HEK293 (cell line): ENCODE measurements around the gene TYW1B.
"Not testable (repeated sequence)": the region's sequence is repeated elsewhere in the genome, so short reads cannot be mapped to it uniquely, and the experiment has no call there.

ENCODE experiments used
- CTCF ChIA-PET: fragments of 350-600 bp; formaldehyde crosslinking; extraction: SDS; loops from one replicate; lab custom pipeline; 2021; ENCODE audit warnings: antibody characterized with exemption; lab: Yijun Ruan, JAX
- POLR2A ChIA-PET: fragments of 300-600 bp; formaldehyde crosslinking; extraction: SDS; loops from one replicate; lab custom pipeline; 2020; ENCODE audit warnings: antibody characterized with exemption, inconsistent platforms; lab: Yijun Ruan, JAX
- H3K27ac ChIP-seq: fragments of 200-500 bp; sonication (Bioruptor generic); 2 replicates; pipeline ENCODE4 v1.5.1; 2014; ENCODE audit warnings: low read depth, low read length, control low read depth, inconsistent platforms; ENCODE audit errors: extremely low read depth
- H3K36me3 ChIP-seq, 2 experiments: fragments of 200-500 bp in 1 of 2; sonication (Bioruptor generic) in 1 of 2; 1 replicate in 1 of 2; 2 replicates in 1 of 2; pipeline ENCODE4 v1.5.1; 2014 to 2017; ENCODE audit warnings: inconsistent platforms in 2 of 2, low read length in 2 of 2; ENCODE audit not compliant: control insufficient read depth in 2 of 2, insufficient read depth in 1 of 2
- H3K4me1 ChIP-seq: fragments of 200-500 bp; sonication (Bioruptor generic); 2 replicates; pipeline ENCODE4 v1.5.1; 2014; ENCODE audit warnings: mild to moderate bottlenecking, low read length, inconsistent platforms; ENCODE audit not compliant: control insufficient read depth, insufficient read depth
- H3K4me3 ChIP-seq: 2 replicates; pipeline ENCODE4 v1.5.1; 2011; ENCODE audit warnings: low read depth, mild to moderate bottlenecking, control low read depth, low read length, moderate library complexity
- H3K9me3 ChIP-seq: fragments of 200-500 bp; sonication (Bioruptor generic); 2 replicates; pipeline ENCODE4 v1.5.1; 2014; ENCODE audit warnings: low read depth, low read length, inconsistent platforms; ENCODE audit not compliant: control insufficient read depth, insufficient read depth
- FEZF1 ChIP-seq: fragments of 450-650 bp; formaldehyde crosslinking; IDR thresholded peaks from 2 replicates; pipeline ENCODE4 v1.5.1; 2016; ENCODE audit warnings: missing biosample characterization, missing genetic modification characterization
- GLIS1 ChIP-seq: fragments of 450-650 bp; formaldehyde crosslinking; IDR thresholded peaks from 2 replicates; pipeline ENCODE4 v1.5.1; 2016; ENCODE audit warnings: missing biosample characterization, missing genetic modification characterization
- KLF10 ChIP-seq: fragments of 450-650 bp; IDR thresholded peaks from 2 replicates; pipeline ENCODE4 v1.5.1; 2018; ENCODE audit warnings: missing biosample characterization, mild to moderate bottlenecking, missing genetic modification characterization
- MZF1 ChIP-seq: fragments of 450-650 bp; formaldehyde crosslinking; IDR thresholded peaks from 2 replicates; pipeline ENCODE4 v1.5.1; 2017; ENCODE audit warnings: missing biosample characterization, missing genetic modification characterization, borderline replicate concordance
- OSR2 ChIP-seq: fragments of 450-650 bp; formaldehyde crosslinking; IDR thresholded peaks from 2 replicates; pipeline ENCODE4 v1.5.1; 2016; ENCODE audit warnings: missing biosample characterization, missing genetic modification characterization
- WT1 ChIP-seq: fragments of 450-650 bp; formaldehyde crosslinking; IDR thresholded peaks from 2 replicates; pipeline ENCODE4 v1.5.1; 2016; ENCODE audit warnings: missing biosample characterization, missing genetic modification characterization
- ZNF580 ChIP-seq: fragments of 450-650 bp; formaldehyde crosslinking; IDR thresholded peaks from 2 replicates; pipeline ENCODE4 v1.5.1; 2016; ENCODE audit warnings: missing biosample characterization, missing genetic modification characterization
- ZNF654 ChIP-seq: fragments of 450-650 bp; formaldehyde crosslinking; IDR thresholded peaks from 2 replicates; pipeline ENCODE4 v1.5.1; 2016; ENCODE audit warnings: low read depth, missing biosample characterization, missing genetic modification characterization
- ZNF843 ChIP-seq: fragments of 450-650 bp; formaldehyde crosslinking; IDR thresholded peaks from 2 replicates; pipeline ENCODE4 v1.5.1; 2016; ENCODE audit warnings: missing biosample characterization, missing genetic modification characterization
- ZXDB ChIP-seq: fragments of 450-650 bp; formaldehyde crosslinking; IDR thresholded peaks from 2 replicates; pipeline ENCODE4 v1.5.1; 2016; ENCODE audit warnings: missing biosample characterization, missing genetic modification characterization
- TF ChIP-seq, protein P1 (sequence below): fragments of 450-650 bp; formaldehyde crosslinking; IDR thresholded peaks from 2 replicates; pipeline ENCODE4 v1.5.1; 2017; ENCODE audit warnings: missing biosample characterization, missing genetic modification characterization
- TF ChIP-seq, protein P2 (sequence below): fragments of 450-650 bp; formaldehyde crosslinking; IDR thresholded peaks from 2 replicates; pipeline ENCODE4 v1.5.1; 2016; ENCODE audit warnings: missing biosample characterization, missing genetic modification characterization

Gene TYW1B

GRCh38 chr7:72641485-72642248, 186.3 kb downstream of the TYW1B start:
- H3K9me3 ChIP-seq, POLR2A ChIA-PET, H3K4me3 ChIP-seq, H3K4me1 ChIP-seq, H3K27ac ChIP-seq, CTCF ChIA-PET, H3K36me3 ChIP-seq: not testable (repeated sequence)
- TF ChIP-seq MZF1 (tag by site-specific recombination) (peak; percentile 26; the same call in 1 of the 2 replicates), ZNF580 (tag by site-specific recombination) (0 out of 2 replicates have a peak, but pooled peaks have one; percentile 54), WT1 (tag by site-specific recombination) (peak; percentile 94), FEZF1 (tag by site-specific recombination) (peak; percentile 86)
- TF ChIP-seq, protein P1, sequence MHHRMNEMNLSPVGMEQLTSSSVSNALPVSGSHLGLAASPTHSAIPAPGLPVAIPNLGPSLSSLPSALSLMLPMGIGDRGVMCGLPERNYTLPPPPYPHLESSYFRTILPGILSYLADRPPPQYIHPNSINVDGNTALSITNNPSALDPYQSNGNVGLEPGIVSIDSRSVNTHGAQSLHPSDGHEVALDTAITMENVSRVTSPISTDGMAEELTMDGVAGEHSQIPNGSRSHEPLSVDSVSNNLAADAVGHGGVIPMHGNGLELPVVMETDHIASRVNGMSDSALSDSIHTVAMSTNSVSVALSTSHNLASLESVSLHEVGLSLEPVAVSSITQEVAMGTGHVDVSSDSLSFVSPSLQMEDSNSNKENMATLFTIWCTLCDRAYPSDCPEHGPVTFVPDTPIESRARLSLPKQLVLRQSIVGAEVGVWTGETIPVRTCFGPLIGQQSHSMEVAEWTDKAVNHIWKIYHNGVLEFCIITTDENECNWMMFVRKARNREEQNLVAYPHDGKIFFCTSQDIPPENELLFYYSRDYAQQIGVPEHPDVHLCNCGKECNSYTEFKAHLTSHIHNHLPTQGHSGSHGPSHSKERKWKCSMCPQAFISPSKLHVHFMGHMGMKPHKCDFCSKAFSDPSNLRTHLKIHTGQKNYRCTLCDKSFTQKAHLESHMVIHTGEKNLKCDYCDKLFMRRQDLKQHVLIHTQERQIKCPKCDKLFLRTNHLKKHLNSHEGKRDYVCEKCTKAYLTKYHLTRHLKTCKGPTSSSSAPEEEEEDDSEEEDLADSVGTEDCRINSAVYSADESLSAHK (tag by site-specific recombination): peak; percentile 57; the same call in 1 of the 2 replicates

DNA sequence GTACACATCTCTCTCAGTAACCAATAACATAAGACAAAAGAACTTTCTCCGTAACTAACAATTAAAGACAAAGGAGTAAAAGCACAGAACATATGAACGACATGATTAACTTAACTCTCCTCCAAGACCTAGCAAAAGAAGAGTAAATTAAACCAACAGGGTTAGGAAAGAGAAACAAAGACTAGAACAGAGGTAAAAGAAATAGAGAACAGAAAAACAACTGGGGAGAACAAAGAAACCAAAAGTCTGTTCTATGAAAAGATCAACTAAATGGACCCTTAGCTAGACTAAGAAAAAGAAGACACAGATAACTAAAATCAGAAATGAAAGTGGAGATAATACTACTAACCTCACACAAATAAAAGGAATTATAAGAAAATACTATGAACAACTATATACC, 187.3 kb downstream of the TYW1B start:
- H3K4me3 ChIP-seq, H3K9me3 ChIP-seq, H3K36me3 ChIP-seq, H3K27ac ChIP-seq, CTCF ChIA-PET, POLR2A ChIA-PET, H3K4me1 ChIP-seq: not testable (repeated sequence)

GRCh38 chr7:72635273-72635908, 192.6 kb downstream of the TYW1B start:
- H3K36me3 ChIP-seq, H3K4me3 ChIP-seq, H3K9me3 ChIP-seq, CTCF ChIA-PET, H3K4me1 ChIP-seq, H3K27ac ChIP-seq, POLR2A ChIA-PET: not testable (repeated sequence)
- 0 out of 2 replicates have a peak, but pooled peaks have one; percentile 8 for TF ChIP-seq ZNF654 (tag by site-specific recombination)

- H3K27ac ChIP-seq, H3K4me3 ChIP-seq, CTCF ChIA-PET, H3K36me3 ChIP-seq, H3K4me1 ChIP-seq, POLR2A ChIA-PET, H3K9me3 ChIP-seq: not testable (repeated sequence)
- TF ChIP-seq ZNF843 (peak; percentile 49; the same call in 1 of the 2 replicates), FEZF1 (tag by site-specific recombination) (peak; percentile 37; the same call in 1 of the 2 replicates), OSR2 (tag by site-specific recombination) (peak; percentile 43; the same call in 1 of the 2 replicates), KLF10 (tag by site-specific recombination) (0 out of 2 replicates have a peak, but pooled peaks have one; percentile 23), ZXDB (tag by site-specific recombination) (0 out of 2 replicates have a peak, but pooled peaks have one; percentile 21), GLIS1 (peak; percentile 39; the same call in 1 of the 2 replicates)
- TF ChIP-seq, protein P1 (tag by site-specific recombination): 0 out of 2 replicates have a peak, but pooled peaks have one; percentile 14
- TF ChIP-seq, protein P2, sequence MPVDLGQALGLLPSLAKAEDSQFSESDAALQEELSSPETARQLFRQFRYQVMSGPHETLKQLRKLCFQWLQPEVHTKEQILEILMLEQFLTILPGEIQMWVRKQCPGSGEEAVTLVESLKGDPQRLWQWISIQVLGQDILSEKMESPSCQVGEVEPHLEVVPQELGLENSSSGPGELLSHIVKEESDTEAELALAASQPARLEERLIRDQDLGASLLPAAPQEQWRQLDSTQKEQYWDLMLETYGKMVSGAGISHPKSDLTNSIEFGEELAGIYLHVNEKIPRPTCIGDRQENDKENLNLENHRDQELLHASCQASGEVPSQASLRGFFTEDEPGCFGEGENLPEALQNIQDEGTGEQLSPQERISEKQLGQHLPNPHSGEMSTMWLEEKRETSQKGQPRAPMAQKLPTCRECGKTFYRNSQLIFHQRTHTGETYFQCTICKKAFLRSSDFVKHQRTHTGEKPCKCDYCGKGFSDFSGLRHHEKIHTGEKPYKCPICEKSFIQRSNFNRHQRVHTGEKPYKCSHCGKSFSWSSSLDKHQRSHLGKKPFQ (tag by site-specific recombination): peak; percentile 96
These were observed 195.2 kb downstream of the TYW1B start for GRCh38 chr7:72632765-72633292.

DNA sequence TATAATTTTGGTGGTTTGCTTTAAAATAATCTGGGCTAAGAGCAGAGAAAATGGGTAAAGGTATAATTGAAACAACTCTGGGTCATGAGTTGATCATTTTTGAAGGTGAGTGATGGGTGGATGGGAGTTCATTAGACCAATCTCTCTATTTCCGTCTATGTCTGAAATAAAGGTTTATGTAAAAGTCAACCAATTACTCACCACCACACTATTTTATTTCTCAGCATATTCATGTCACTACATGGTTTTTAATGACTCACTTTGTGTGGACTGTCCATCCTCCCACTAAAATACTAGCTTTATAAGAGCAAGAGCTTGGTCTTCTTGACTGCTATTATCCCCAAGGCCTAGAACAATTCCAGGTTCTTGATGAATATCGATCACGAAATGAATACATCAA, 199.6 kb downstream of the TYW1B start:
- CTCF ChIA-PET, H3K9me3 ChIP-seq, H3K36me3 ChIP-seq, H3K4me3 ChIP-seq, H3K27ac ChIP-seq, H3K4me1 ChIP-seq, POLR2A ChIA-PET: not testable (repeated sequence)
